KOPT-K1 (cell line): ENCODE data around the gene CR1L.
"Not testable (repeated sequence)": the region's sequence is repeated elsewhere in the genome, so short reads cannot be mapped to it uniquely, and the experiment has no call there.

ENCODE experiments used
- H3K27ac ChIP-seq: fragments of 200-600 bp; sonication (generic); 2 replicates; pipeline ENCODE4 v1.5.1; 2016; ENCODE audit warnings: antibody characterized with exemption, mild to moderate bottlenecking, low read depth, low read length; ENCODE audit not compliant: poor library complexity, severe bottlenecking
- H3K36me3 ChIP-seq: fragments of 200-600 bp; sonication (generic); 2 replicates; pipeline ENCODE4 v1.5.1; 2017; ENCODE audit warnings: antibody characterized with exemption, mild to moderate bottlenecking, low read length, moderate library complexity; ENCODE audit not compliant: insufficient read depth
- H3K9me3 ChIP-seq: fragments of 200-600 bp; sonication (generic); 2 replicates; pipeline ENCODE4 v1.5.1; 2017; ENCODE audit warnings: antibody characterized with exemption, low read length, mild to moderate bottlenecking; ENCODE audit not compliant: insufficient read depth, poor library complexity, severe bottlenecking

Gene CR1L

GRCh38 chr1:207754974-207755700, 110.2 kb downstream of the CR1L start:
- Histone ChIP-seq H3K36me3 (peaks cover 41% of the 10 kb centered on the region), H3K9me3 (no peaks in the 10 kb centered on the region), H3K27ac (no peak overlapping the region)

- Histone ChIP-seq H3K36me3 (peaks cover 50% of the 10 kb centered on the region), H3K9me3 (no peaks in the 10 kb centered on the region), H3K27ac (no peak overlapping the region)
Measured at GRCh38 chr1:207755846-207756693, 111.1 kb downstream of the CR1L start.

GRCh38 chr1:207762622-207763021, 117.7 kb downstream of the CR1L start:
- Histone ChIP-seq H3K36me3 (peaks cover 100% of the 10 kb centered on the region), H3K9me3 (no peaks in the 10 kb centered on the region), H3K27ac (no peak overlapping the region)

GRCh38 chr1:207763091-207763490, 118.2 kb downstream of the CR1L start:
- Histone ChIP-seq H3K9me3 (no peaks in the 10 kb centered on the region), H3K27ac (no peak overlapping the region), H3K36me3 (peaks cover 100% of the 10 kb centered on the region)

GRCh38 chr1:207763972-207764371, 119.0 kb downstream of the CR1L start:
- Histone ChIP-seq H3K36me3 (peaks cover 100% of the 10 kb centered on the region), H3K27ac (no peak overlapping the region), H3K9me3 (no peaks in the 10 kb centered on the region)

- Histone ChIP-seq H3K36me3 (peaks cover 100% of the 10 kb centered on the region), H3K27ac (no peak overlapping the region)
Measured at GRCh38 chr1:207766569-207766968, 121.6 kb downstream of the CR1L start.

GRCh38 chr1:207770514-207770913, 125.6 kb downstream of the CR1L start:
- H3K36me3 ChIP-seq = peaks cover 79% of the 10 kb centered on the region
- H3K9me3 ChIP-seq = peaks cover 13% of the 10 kb centered on the region
- H3K27ac ChIP-seq = not testable (repeated sequence)

More at GRCh38 chr1:207766569-207766968, 121.6 kb downstream of the CR1L start:
- peaks cover 13% of the 10 kb centered on the region for H3K9me3 ChIP-seq
